COR-L47 (cell line): ENCODE measurements around the gene CHKA.
"Not testable (repeated sequence)": the region's sequence is repeated elsewhere in the genome, so short reads cannot be mapped to it uniquely, and the experiment has no call there.

Experiments used
- DNase-seq: peaks from one replicate; lab custom pipeline; 2025; lab: John Stamatoyannopoulos, UW

CHKA gene

GRCh38 chr11:68115285-68115684 lies 5.9 kb downstream of the CHKA start:
- DNase-seq = no peak

DNA sequence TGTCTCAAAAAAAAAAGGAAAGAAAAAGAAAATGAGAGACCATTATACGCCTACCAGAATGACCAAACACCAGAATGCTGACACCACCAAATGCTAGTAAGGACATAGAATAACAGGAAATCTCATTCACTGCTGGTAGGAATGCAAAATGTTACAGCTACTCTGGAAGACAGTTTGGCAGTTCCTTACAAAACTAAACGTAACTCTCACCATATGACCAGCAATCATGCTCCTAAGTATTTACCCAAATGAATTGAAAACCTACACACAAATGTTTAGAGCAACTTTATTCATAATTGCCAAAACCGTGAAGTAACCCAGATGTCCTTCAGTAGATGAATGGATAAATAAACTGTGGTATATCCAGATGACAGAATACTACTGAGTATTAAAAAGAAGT lies 7.2 kb downstream of the CHKA start:
- no peak for DNase-seq

DNA sequence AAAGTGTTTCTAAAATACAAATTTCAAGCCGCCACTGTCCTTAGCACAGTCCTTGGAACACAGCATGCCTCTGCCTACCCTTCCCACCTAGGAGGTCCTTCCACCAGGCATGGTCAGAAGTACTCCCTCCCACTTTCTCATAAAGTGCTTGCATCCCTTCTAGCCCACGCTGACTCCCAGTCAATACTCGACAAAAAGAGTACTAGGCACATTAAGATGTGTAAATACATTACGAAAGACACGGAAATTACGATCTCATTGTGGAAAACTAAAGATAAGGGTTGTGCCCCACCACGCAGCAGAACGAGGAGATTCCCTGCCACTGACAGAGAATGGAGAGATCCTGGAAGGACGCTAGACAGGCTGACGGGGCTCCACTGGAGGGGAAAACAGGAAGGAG lies 13.5 kb downstream of the CHKA start:
- no peak for DNase-seq

- no peak for DNase-seq
These were observed 14.8 kb downstream of the CHKA start for GRCh38 chr11:68106165-68106940.

- DNase-seq = no peak
These were observed 21.4 kb downstream of the CHKA start for GRCh38 chr11:68099474-68100405.

DNA sequence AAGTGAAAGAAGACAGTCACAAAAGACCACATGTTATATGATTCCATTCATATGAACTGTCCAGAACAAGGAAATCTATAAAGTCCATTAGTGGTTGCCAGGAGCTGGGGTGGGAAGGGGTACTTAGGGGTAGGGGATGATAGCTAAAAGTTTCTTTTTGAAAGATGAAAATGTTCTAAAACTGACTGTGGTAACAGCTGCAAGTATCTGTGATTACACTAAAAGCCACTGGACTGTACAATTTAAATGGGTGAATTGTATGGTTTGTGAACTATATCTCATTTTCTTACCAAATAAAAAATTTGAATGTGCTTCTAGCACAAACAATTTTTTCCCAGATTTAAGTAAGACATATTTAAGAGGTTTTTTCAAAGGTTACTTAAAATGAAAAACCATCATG lies 22.1 kb downstream of the CHKA start:
- DNase-seq = no peak

- no peak for DNase-seq
These were observed 24.2 kb downstream of the CHKA start for GRCh38 chr11:68096962-68097361.

GRCh38 chr11:68093565-68093964 lies 27.6 kb downstream of the CHKA start:
- no peak for DNase-seq

DNA sequence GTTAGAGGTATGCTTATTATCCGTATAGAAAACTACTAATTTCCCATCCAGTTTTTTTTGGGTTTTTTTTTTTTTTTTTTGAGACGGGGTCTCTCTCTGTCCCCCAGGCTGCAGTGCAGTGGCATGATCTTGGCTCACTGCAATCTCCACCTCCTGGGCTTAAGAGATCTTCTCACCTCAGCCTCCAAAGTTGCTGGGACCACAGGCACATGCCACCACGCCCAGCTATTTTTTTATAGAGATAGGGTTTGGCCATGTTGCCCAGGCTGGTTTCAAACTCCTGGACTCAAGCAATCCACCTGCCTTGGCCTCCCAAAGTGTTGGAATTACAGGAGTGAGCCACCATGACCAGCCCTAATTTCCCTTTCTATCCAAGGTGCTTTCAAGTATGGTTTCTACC lies 28.2 kb downstream of the CHKA start:
- not testable (repeated sequence) for DNase-seq

DNA sequence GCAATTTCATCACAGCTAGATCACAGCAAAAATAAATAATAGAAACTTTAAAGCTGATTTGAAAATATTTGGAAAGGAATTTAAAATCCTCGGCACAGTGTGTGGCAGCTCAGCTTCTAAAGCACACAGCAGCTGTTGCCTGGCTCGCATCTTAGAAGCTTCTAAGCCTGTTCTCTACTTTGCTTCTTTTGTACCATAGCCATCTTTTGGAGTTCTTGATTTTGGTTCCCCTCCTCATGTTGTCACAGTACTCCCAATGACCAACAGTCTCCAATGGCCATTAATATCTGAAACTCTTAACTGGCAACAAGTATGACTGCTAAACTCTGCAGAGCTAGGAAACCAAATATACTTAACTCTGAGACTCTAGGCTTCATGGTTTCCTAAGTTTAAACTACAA lies 28.8 kb downstream of the CHKA start:
- no peak for DNase-seq

DNA sequence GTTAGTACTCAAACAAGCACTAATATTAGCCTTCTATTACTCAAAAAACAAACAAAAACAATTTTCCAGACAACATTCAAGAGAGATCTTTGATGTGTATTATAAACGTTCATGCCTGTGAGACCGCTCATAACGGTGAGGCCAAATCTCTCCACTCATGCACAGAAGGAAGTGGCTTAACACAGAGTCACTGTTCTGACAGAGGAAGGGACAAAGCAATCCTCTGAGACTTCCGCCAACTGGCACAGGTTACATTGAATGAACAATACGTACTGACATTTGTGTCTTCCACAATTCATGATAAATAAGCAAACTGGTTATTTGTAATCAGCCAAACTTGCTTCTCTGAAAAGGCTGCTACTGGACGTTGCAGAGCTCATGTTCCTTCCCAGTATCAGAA lies 30.5 kb downstream of the CHKA start:
- no peak for DNase-seq

GRCh38 chr11:68090287-68090686 lies 30.9 kb downstream of the CHKA start:
- DNase-seq = no peak

DNA sequence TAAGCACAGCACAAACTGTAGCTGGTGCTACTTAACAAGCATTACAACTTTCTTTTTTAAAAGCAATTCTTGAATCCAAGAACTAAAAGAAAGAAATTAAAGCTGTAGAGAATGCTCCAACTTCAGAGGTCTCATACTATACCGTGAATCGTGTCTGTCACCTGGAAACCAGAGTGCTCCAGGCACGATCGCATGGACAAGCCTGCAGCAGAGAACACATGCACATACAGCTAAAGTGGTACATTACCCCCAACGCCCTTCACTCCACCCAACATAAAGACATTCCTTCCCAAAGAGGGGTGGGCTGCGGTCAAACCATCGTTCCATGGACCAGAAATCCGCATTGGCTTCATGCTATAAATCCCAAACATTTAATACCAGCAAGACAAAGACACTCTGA lies 31.5 kb downstream of the CHKA start:
- no peak for DNase-seq

GRCh38 chr11:68083517-68083916 lies 37.7 kb downstream of the CHKA start:
- no peak for DNase-seq

DNA sequence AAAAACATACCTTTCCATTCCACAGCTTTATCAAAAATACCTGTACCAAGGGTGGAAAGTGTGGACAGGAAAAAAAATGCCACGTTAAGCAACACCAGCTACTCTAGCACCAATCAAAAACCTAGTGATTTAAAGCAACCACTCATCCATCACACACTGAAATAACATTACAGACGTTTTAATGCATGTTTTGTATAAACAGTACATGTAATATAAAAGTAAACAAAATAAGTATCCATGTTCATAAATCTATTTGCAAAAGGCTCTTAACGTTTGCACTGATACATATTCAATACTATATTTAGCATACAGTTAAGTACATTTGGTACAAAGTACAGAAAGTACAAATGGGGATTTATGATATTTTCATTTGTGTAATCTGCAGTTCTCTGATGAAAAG lies 38.7 kb downstream of the CHKA start:
- no peak for DNase-seq

GRCh38 chr11:68081691-68082090 lies 39.5 kb downstream of the CHKA start:
- no peak for DNase-seq

DNA sequence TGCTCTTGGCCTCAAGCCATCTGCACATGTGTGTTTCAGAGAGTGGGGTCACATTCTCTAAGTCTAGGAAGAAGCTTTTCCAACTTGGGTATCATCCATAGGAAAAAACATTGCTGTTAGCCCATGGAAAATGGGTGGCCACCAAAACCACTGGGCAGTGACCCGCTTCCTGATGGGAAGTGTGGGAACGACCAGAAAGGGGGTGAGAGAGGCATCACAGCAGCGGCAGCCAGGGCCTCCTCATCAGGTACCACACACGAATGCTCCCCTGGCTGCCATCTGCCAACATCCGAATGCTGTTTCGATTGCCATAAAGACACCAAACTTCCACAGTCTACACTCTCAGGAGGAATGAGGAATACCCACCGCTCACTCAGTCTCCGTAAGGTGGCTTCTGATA lies 40.3 kb downstream of the CHKA start:
- DNase-seq = no peak

DNA sequence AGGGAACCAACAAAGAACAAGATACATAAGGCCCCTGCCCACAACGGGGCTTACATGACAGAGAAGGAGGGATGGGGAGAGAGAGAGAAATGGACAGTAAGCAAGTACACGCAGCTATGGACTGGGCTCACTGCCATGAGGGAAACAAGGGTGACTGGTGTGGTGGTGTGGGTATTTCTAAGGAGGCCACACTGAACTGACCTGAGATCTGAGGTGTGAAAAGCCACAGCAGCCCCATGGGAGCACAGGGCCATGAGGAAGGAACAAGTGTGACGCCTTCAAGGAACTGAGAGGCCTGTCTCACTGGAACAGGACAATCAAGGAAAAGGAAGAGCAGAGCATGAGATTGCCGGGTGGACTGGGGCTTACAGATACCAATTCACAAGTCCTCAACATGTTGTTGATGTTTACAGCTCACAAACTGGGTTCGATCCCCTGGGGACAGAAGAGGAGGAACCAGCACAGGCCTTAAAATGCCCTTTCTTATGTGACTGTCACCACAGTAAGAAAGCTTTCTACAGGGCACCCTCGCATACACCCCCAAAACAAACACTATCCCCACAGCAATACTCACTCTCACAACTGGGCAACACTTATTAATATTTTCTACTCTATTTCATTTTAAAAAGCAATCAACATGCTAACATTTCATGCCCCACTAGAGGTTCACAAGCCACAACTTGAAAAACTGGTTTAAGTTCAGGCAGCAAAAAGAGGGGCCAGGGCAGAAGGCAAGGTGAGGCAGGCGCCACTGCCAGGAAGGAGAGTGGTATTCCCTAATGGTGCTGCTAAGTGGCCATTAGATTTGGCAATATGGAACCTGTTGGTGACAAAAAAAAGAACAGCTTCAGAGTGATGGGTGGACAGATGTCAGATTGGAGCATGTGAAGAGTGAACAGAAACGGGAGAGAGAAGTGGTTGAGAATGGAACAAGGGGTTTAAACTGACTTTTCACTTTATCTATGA lies 43.3 kb downstream of the CHKA start:
- no peak for DNase-seq

DNA sequence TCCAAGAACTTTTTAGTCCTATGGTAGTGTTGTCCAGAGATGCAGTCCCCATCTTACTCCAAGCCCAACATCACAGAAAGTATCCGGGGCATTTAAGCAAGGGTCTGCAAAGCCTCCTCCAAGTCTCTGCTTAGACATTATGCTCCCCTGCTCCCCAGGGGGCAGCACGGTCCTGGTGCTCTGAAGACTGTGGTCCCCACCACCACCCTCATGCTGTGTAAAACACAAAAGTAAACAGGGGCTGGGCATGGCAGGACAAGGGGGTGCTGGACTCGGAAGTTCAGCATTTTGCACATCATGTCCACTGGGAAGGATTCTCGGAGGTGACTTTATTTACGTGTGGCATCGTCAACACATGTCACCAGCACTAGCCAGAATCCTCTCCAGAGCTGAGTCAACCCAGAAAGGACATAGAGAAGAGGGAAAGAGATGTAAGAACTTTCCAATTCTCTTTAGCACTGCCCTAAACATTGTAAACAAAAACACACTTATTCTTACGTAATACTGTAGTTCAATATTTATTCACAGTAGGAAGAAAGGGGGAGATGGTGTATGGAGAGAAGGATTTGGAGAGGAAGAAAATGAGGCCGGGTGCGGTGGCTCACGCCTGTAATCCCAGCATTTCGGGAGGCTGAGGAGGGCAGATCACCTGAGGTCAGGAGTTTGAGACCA lies 44.7 kb downstream of the CHKA start:
- no peak for DNase-seq

GRCh38 chr11:68074584-68075352 lies 46.4 kb downstream of the CHKA start:
- no peak for DNase-seq
